K562 (cell line): ENCODE results near the gene DIP2B. TPM values are rescaled to one million over a fixed set of nuclear protein-coding genes. Genes with fewer than 3 reads are reported as not detected.

Experiments
- ERF ChIP-seq: fragments of 450-650 bp; formaldehyde crosslinking; IDR thresholded peaks from 2 replicates; pipeline ENCODE4 v1.4.0; 2020; ENCODE audit warnings: mild to moderate bottlenecking, mixed read lengths
- FOXP4 ChIP-seq: sonication (generic); formaldehyde crosslinking; IDR thresholded peaks from 2 replicates; pipeline ENCODE4 v1.8.0; 2022; ENCODE audit warnings: mild to moderate bottlenecking, missing genetic modification reagents, borderline replicate concordance
- HDAC8 ChIP-seq: fragments of 450-650 bp; IDR thresholded peaks from 2 replicates; pipeline ENCODE4 v1.6.1; 2016; ENCODE audit warnings: mild to moderate bottlenecking, missing genetic modification characterization, moderate library complexity, missing compliant biosample characterization
- KDM5B ChIP-seq: fragments of 200-600 bp; sonication (generic); IDR thresholded peaks from 2 replicates; pipeline ENCODE4 v1.6.1; 2012; ENCODE audit warnings: low read depth, mild to moderate bottlenecking, moderate library complexity, low read length, control low read depth, inconsistent platforms; ENCODE audit not compliant: insufficient replicate concordance
- MAX ChIP-seq: sonication (generic); formaldehyde crosslinking; IDR thresholded peaks from 2 replicates; pipeline ENCODE4 v1.9.0; 2022; ENCODE audit warnings: mild to moderate bottlenecking, missing genetic modification reagents
- MBD1 ChIP-seq: fragments of 250-450 bp; sonication (Bioruptor Pico); IDR thresholded peaks from 2 replicates; pipeline ENCODE4 v1.8.0; 2022; ENCODE audit warnings: inconsistent platforms
- NBN ChIP-seq: fragments of 450-650 bp; IDR thresholded peaks from 2 replicates; pipeline ENCODE4 v1.6.1; 2016; ENCODE audit warnings: low read depth, mild to moderate bottlenecking
- PURB ChIP-seq: sonication (generic); formaldehyde crosslinking; IDR thresholded peaks from 2 replicates; pipeline ENCODE4 v1.9.0; 2021; ENCODE audit warnings: low read depth, mild to moderate bottlenecking, missing genetic modification reagents
- SREBF2 ChIP-seq: sonication (generic); formaldehyde crosslinking; IDR thresholded peaks from 2 replicates; pipeline ENCODE4 v1.4.0; 2020; ENCODE audit warnings: mild to moderate bottlenecking, missing genetic modification reagents
- TEAD1 ChIP-seq, 2 experiments: fragments of 450-650 bp in 1 of 2; sonication (generic) in 1 of 2; formaldehyde crosslinking; IDR thresholded peaks; 2 replicates each; pipeline versions ENCODE4 v1.4.0 to v1.8.0; 2020 to 2022; ENCODE audit warnings: mild to moderate bottlenecking in 2 of 2, missing genetic modification reagents in 1 of 2
- ZBTB49 ChIP-seq: sonication (generic); formaldehyde crosslinking; IDR thresholded peaks from 2 replicates; pipeline ENCODE4 v1.8.0; 2022; ENCODE audit warnings: missing genetic modification reagents, mild to moderate bottlenecking, borderline replicate concordance
- ZNF124 ChIP-seq: sonication (generic); formaldehyde crosslinking; IDR thresholded peaks from 2 replicates; pipeline ENCODE4 v1.8.1; 2022; ENCODE audit warnings: missing genetic modification reagents
- polyA plus RNA-seq, 8 experiments: library from polyadenylated mRNA; depleted of rRNA in 4 of 8; stranded (reverse) in 5 of 8; unstranded in 3 of 8; fragments of >200 nt; fragmentation: Nextera tagmentation in 2 of 8; fragmentation: Illumina TruSeq in 1 of 8; extraction: Ambion mirVana in 2 of 8; extraction: Trizol in 1 of 8; gene quantifications; 2 replicates each; pipeline versions ENCODE4 v1.2.1 to v1.2.3, GENCODE V29; 2011 to 2014; ENCODE audit warnings: inconsistent platforms in 1 of 8, missing spikeins in 1 of 8
- total RNA-seq, 7 experiments: library from RNA; depleted of rRNA in 6 of 7; stranded (reverse); fragments of >200 nt in 6 of 7; fragmentation: Illumina TruSeq in 2 of 7; extraction: Trizol in 2 of 7; gene quantifications; 2 replicates each; pipeline versions ENCODE4 v1.2.1 to v1.2.3, GENCODE V29; 2011 to 2021; ENCODE audit warnings: low replicate concordance in 1 of 7

Gene DIP2B
- total and polyA plus RNA-seq, 9 of the 15 experiments (the other 6 are each of a cell fraction or from before 2014, with no cell fraction given): 4.6 to 26.1 (median 18.8) TPM

GRCh38 chr12:50772877-50773276 lies 268.1 kb downstream of the DIP2B start (continued):
- TF ChIP-seq KDM5B (no peak), ZNF124 (CRISPR knock-in tag) (no peak), TEAD1 (CRISPR knock-in tag; IDR thresholded peaks at IDR 0.05) (no peak), ERF (no peak), ZBTB49 (CRISPR knock-in tag) (no peak), HDAC8 (no peak), FOXP4 (CRISPR knock-in tag) (no peak), SREBF2 (CRISPR knock-in tag) (no peak), MAX (CRISPR knock-in tag) (no peak), PURB (CRISPR knock-in tag) (no peak), NBN (no peak), MBD1 (CRISPR knock-in tag) (no peak)
- TF ChIP-seq, all 486 proteins: peak for 5
